GM18508 (cell line): ENCODE results near the gene OMP.

ENCODE experiments used
- ATAC-seq: cut with Tn5 transposase; IDR thresholded peaks from one replicate; pipeline ENCODE4 v1.9.1; 2021; ENCODE audit warnings: moderate number of reproducible peaks; ENCODE audit not compliant: insufficient read depth, unreplicated experiment

The OMP gene

DNA sequence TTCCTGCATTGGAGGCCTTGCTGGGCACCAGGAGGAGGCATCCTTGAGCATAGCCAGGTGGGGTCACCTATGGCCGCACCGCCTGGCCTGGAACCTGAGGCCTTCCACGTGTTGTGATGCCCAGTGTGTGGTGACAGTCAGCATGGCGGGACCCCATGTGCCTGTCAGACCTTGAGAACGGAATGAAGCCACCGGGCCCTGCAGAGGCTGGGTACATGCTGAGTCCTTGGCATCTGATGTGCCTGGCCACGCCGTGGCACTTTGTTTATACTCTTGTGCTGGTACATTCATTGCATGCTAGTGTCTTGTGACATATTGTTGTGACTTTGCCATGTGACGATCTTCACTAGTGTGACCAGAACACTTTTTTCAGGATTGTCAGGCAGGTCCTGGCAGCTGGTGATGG is 16.9 kb downstream of the OMP start:
- no peak for ATAC-seq

DNA sequence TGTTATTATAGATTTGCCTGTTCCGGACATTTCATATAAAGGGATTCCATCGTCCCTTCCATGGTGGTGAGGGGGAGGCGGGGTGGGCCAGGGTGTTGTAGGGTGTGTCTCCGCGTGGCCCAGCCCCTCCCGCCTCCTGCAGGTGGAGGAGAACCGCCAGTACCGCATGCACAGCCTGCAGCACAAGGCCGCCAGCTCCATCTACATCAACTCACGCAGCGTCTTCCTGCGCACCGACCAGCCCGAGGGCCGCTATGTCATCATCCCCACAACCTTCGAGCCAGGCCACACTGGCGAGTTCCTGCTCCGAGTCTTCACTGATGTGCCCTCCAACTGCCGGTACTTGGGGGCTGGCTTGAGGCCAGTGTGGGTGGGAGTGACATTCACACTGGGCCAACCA is 17.9 kb downstream of the OMP start:
- no peak for ATAC-seq

DNA sequence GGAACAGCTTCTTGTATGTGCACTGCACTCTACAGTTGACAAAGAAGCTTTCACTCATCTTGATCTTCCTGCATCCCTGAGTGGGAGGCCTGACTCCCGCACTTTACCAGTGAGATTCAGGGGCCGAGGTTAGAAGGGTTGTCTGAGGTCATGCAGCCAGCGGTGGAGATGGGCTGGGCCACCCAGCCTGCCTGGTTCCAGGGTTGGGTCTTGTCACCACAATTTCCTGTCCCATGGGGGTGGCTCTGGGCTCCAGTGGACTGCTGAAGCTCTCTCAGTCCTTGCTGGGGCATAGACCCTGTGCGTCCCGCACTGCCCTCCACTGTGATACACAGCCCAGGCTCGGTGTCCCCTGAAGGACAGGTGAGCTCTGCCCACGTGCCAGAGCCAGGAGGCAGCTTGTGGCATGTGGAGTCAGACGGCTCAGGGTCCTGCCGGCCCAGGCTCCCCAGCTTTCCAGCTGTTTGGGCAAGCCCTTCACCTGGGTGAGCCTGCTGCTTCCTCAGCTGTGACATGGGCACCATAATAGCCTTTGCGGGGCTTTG is 18.5 kb downstream of the OMP start:
- ATAC-seq, result no peak

DNA sequence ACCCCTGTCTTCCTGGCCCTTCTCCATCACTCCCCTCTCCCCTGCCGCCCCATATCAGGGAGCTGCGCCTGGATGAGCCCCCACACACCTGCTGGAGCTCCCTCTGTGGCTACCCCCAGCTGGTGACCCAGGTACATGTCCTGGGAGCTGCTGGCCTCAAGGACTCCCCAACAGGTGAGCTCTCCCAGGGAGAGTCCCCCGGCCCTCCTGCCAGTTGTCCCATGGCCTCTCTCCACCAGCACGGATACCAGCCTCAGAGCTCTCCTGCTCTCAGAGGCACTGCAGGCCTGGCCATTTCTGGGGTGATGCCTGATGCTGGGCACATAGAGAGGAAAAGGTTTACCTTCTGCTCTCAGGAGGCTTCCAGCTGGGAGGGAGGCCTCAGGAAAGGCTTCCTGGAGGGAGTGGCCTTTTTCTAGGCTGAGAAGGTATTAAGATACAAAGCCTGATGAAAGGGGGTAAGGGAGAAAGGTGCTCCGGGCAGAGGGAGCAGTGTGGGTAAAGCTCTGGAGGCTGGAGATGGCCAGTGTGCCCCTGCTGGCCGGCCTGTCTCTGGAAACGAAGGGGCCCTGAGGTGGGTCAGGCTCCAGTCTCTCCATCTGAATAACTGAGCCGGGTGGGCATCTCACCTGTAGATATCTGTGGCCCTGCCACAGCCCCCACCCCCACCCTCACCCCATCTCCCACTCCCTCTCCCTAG is 19.4 kb downstream of the OMP start:
- ATAC-seq, result no peak

DNA sequence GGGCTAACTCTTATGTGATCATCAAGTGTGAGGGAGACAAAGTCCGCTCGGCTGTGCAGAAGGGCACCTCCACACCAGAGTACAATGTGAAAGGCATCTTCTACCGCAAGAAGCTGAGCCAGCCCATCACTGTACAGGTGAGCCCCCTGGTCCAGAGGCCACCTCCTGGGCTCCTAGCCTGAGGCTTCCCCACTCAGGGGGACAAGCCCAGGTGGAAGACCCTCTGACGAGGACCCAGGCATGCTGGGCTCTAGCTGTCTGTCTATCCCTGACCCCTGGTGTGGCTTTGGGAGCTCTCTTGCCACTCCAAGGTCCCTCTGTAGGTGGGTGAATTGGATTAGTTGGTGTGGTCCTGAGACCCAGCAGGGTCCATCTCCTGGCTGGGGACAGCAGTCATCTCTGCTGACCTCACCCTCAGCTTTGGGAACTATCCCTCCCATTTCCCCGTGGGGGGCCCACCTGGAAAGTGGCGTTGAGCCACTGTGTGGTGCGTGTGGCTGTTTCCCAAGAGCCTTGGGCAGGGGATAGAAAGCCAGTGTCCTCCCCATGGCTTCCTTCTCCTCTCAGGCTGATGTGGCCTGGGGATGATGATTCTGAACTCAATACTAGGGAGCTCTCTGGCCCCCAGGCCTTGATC is 20.1 kb downstream of the OMP start:
- no peak for ATAC-seq

DNA sequence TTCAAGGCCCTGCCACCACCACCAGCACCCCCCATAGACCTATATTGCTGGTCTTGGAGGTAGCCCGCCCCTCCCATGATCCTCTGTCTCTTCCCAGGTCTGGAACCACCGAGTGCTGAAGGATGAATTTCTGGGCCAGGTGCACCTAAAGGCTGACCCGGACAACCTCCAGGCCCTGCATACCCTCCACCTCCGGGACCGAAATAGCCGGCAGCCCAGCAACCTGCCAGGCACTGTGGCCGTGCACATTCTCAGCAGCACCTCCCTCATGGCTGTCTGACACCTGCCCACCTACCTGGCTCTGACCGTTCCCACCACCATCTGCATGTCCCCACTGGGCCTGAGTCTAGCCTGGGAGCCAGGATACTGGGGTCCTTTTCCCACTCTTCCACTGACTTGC is 21.0 kb downstream of the OMP start:
- ATAC-seq, result no peak

DNA sequence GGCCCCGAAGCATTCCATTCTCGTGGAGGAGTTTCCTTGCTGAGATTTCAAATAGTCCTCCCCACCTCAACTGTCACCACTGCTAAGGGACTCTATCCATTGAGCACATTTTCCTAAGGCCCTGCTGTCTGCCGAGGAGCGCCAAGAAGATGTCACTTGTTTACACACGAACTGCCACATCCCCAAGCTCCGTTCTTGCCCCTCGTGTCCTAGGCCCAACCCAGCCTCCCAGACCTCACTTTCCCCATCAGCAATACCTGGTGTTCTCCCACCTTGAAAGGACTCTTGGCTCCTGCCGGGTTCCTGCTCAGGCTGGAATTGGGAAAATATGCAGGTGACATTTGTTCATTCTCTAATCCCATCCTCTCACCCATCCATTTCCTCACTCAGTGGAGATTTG is 21.4 kb downstream of the OMP start:
- no peak for ATAC-seq

DNA sequence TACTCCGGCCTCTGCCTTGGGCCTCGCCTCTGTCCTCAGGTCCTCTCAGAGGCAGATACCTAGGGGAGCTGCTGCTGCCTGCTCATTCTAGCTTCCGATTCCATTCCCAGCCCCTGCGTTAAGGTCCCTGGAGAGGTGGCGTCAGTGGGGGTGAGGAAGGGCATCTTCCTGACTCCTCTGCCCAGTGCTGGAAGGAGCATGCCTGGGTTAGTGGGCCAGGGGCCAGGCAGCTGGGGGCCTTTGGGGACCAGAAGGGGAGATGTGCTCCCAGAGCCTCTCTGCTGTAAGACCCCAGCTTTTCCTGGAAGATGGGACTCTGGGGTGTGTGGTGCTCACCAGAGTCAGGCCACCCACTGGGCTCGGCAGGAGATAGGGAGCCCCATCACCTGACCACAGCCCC is 21.8 kb downstream of the OMP start:
- ATAC-seq, result no peak

DNA sequence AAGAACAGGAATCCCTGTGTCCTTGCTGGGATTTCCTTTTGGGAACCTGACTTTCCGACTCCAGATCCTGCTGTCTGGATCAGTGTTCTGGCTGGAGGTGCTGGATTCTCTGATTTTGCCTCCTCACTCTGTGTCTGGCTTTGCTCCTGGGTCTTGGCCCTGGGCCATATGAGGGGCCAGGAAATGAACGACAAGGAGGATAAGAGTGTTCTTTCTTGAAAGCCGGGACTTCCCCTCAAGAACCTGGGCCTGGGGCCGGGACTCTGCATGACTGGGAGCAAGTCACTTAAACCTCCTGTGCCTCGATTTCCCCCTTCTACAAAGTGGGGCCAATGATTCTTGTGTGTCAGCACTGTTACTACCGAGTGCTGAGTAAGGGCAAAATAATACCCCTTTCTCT is 22.6 kb downstream of the OMP start:
- ATAC-seq, result no peak

DNA sequence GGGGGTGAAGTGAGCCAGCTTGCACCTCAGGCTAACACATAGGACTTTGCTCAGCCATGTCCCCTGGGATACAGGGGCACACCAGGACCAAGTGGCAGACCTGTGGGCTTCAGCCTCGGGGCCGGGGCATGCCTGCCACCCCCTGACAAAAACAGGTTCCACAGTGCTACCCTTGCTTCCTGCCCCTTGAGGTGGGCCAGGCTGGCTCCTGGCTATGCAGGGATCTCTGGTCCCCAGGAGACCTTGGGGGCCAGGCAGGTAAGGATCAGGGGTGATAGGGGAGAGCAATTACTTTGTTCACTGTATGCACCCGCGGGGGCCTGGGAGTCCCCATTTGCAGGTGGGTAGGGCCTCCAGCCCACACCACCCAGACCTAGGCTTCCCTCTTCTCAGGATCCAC is 23.1 kb downstream of the OMP start:
- ATAC-seq, result no peak

DNA sequence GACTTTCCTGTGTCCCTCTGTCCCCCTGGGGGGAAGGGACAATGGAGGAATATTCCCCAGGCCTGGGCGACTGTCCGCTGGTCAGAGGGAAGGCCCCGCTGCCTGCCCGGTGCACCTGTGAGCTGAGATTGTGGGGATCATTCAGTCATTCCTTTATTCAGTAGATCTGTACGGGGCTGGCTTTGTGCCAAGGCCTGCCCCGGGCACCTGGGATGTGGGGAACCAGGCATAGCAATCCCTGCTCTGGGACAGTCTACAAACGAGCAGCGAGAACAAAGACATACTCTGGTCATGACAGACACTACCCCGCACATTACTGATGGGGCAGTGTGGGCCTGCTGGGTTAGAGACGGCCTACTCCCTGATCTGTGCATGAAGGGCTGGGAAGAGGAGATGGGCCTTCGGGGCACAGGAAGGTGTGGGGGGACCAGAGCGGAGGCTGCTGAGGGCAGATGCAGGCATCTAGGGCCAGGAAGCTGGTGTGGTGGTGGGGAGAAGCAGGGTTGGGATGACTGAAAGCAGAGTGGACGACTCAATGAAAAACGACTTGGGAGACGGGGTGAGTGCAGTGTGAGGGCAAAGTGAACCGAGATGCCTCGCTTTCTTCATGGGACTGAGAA is 23.6 kb downstream of the OMP start:
- no peak for ATAC-seq

DNA sequence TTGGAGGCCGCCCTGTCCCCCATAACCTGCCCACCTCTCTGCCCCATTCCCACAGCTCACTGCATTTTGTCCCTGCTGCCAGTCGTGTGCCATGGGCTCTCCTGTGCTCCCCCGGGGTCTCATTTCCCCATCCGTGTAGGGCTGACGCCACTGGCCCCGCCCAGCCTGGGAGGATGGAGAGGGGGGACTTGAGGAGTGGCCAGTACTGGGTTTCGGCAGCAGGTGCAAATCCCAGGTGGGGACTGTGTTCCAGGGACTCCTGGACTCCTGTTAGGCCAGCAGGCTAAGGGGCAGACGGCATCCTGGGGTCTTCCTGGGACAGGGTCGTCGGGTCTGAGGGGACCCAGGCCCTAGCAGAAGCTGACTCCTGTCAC is 24.2 kb downstream of the OMP start:
- ATAC-seq, result no peak

DNA sequence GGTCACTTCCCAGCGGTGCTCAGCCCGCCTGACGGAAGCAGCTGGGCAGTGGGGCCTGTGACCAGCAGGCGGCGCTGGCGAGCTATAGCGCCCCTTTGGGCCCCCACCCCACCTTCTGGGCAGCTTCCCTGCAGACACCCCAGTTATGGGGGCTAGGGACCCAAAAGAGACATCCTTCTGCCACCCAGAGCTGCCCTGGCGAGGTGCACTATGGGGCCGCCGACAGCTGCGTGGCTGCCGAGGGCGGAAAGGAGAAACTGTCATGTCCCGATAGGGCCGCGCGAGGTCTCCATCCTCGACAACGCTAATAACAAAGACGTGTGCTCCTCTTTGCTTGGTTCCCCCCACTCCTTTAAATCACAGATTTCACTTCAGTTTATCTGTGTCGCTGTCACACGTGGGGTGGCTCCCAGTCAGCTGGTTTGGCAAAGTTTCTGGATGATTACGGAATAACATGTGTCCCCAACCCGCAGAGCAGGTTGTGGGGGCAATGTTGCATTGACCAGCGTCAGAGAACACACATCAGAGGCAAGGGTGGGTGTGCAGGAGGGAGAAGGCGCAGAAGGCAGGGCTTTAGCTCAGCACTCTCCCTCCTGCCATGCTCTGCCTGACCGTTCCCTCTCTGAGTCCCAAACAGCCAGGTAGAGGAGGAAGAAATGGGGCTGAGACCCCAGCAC is 24.7 kb downstream of the OMP start:
- ATAC-seq, result no peak

DNA sequence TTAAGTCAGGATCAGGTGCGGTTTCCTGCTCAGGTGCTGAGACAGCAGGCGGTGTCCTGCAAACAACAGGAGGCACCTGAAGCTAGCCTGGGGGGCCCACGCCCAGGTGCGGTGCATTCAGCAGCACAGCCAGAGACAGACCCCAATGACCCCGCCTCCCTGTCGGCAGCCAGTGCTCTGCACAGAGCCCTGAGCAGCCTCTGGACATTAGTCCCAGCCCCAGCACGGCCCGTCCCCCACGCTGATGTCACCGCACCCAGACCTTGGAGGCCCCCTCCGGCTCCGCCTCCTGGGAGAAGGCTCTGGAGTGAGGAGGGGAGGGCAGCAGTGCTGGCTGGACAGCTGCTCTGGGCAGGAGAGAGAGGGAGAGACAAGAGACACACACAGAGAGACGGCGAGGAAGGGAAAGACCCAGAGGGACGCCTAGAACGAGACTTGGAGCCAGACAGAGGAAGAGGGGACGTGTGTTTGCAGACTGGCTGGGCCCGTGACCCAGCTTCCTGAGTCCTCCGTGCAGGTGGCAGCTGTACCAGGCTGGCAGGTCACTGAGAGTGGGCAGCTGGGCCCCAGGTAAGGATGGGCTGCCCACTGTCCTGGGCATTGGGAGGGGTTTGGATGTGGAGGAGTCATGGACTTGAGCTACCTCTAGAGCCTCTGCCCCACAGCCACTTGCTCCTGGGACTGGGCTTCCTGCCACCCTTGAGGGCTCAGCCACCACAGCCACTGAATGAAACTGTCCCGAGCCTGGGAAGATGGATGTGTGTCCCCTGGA is 25.5 kb downstream of the OMP start, which contains the start of gene MYO7A:
Gene MYO7A, plus strand, starts transcription at position 327 of the 772 bp plus-strand sequence. CDS start 2,389 bp downstream, outside the sequence.
- no peak for ATAC-seq

DNA sequence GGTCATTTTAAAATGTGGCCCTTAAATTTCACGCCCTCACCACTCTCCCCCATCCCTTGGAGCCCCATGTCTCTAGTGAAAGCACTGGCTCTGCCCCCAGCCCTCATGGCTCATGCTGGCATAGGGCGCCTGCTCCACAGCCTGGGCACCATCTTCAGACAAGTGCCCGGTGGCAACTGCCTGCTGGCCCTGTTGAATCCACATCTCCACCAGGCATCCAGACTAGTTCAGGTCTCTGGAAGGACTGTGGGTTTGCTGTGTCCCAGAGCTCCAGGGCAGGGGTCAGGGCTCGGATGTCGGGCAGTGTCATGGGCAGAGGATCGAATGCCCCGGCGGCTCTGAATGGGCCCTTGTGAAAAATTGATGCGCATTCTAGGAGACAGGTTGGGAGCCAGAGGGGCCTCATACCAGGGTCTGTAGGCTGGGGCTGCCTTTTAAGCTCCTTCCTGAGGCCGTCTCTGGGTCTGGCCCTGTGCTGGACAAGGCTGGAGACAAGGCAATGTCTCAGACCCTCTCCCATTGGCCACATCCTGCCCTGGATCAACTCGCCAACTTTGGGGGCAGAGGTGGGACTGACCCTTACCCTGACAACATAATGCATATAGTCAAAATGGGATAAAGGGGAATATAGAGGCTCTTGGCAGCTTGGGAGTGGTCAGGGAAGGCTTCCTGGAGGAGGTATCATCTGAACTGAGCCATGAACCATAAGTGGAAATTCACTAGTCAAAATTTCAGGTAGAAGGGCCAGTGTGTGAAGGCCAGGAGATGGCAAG is 26.6 kb downstream of the OMP start:
- no peak for ATAC-seq

DNA sequence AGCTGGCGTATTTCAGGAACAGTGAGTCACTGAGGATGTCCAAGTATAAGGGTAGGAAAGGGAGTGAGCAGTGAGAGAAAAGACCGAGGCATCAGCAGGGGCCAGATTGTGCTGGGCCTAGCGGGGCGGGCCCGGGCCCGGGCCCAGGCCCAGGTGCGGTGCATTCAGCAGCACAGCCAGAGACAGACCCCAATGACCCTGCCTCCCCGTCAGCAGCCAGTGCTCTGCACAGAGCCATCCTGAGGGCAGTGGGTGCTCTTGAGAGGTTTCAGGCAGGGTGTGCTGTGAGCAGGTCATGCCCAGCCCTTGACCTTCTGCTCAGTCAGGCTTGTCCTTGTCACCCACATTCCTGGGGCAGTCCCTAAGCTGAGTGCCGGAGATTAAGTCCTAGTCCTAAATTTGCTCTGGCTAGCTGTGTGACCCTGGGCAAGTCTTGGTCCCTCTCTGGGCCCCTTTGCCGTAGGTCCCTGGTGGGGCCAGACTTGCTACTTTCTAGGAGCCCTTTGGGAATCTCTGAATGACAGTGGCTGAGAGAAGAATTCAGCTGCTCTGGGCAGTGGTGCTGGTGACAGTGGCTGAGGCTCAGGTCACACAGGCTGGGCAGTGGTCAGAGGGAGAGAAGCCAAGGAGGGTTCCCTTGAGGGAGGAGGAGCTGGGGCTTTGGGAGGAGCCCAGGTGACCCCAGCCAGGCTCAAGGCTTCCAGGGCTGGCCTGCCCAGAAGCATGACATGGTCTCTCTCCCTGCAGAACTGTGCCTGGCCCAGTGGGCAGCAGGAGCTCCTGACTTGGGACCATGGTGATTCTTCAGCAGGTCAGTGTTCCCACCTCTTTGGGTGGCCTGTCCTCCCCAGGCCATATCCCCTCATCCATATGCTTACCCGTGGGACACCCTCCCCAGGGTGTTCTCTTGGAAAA is 27.5 kb downstream of the OMP start:
- ATAC-seq, result no peak

DNA sequence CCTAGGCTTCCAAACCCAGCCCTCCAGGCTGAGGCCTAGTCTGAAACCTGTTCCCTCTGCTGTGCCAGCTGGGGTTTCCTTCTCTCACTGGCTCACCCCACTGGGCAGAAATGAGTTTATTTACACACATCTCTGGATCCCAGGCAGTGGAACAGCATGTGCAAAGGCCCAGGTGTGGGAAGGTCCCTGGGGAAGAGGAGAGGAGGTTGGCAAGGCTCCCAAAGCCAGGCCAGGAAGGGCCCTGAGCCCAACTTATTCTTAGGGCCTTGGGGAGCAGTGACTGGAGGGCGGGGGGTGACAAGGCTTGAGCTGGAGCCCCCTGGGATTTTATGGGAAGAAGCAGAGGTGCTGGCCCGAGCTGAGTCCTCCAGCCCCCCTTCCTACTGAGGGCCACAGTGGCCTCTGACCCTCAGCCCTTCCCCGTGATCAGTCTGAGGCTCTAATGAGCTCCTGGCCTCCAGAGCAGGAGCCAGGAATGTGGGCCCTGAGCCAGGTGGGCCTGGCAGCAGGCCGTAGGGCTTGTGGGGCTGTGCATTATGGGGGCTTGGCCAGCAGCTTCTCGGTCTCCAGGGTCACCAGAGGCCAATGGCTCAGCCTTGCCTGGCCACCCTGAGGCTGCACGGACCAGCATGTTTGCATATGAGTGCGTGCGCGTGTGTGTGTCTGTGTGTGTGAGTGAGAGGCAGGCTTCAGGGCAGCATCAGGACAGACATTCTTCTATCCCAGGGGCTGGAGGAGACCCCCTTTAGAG is 28.3 kb downstream of the OMP start:
- no peak for ATAC-seq

DNA sequence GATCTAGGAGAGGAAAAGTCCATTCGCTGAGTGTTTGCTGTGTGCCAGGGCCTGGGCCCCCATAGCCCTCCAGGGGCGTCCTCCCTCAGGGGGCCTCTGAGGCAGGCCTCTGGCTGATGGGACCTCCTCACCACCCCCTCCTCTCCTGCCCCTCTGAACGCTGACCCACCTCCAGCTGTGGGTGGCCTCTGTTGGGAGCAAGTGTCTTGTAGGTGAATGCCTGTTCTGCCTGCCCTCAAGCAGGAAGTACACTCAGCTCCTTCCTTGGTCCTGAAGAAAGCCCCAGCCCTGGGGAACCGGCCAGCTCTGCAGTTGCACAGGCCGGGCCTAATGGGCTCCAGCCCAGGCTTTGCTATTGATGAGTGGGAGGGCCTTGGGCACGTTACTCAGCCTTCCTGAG is 28.9 kb downstream of the OMP start:
- ATAC-seq, result no peak
